ENCODE results near the gene STMN3.
"Not testable (repeated sequence)": the region's sequence is repeated elsewhere in the genome, so short reads cannot be mapped to it uniquely, and the experiment has no call there.

Gene STMN3

GRCh38 chr20:63657260-63657936 lies 4.2 kb upstream of the STMN3 start:
- no peak for DNase-seq (ENCODE audit: low read depth)

GRCh38 chr20:63656451-63656850 lies 3.2 kb upstream of the STMN3 start:
- no peak for DNase-seq (ENCODE audit: low read depth)

- DNase-seq (ENCODE audit: low read depth): no peak
Measured at GRCh38 chr20:63655249-63655648, 2.0 kb upstream of the STMN3 start.

- no peak for DNase-seq (ENCODE audit: low read depth)
Measured at GRCh38 chr20:63653974-63654668, 897 bp upstream of the STMN3 start.

GRCh38 chr20:63652192-63652980 lies 838 bp downstream of the STMN3 start:
- DNase-seq (ENCODE audit: low read depth): no peak

- no peak for DNase-seq (ENCODE audit: low read depth)
Measured at GRCh38 chr20:63651942-63652191, 1.4 kb downstream of the STMN3 start.

GRCh38 chr20:63650486-63650885 lies 2.7 kb downstream of the STMN3 start:
- DNase-seq (ENCODE audit: low read depth): not testable (repeated sequence)

- DNase-seq (ENCODE audit: low read depth): no peak
Measured at GRCh38 chr20:63648895-63649589, 4.2 kb downstream of the STMN3 start.

- no peak for DNase-seq (ENCODE audit: low read depth)
Measured at GRCh38 chr20:63648190-63648589, 5.0 kb downstream of the STMN3 start.

GRCh38 chr20:63645218-63645617 lies 8.0 kb downstream of the STMN3 start:
- no peak for DNase-seq (ENCODE audit: low read depth)

GRCh38 chr20:63643946-63644345 lies 9.3 kb downstream of the STMN3 start:
- no peak for DNase-seq (ENCODE audit: low read depth)

GRCh38 chr20:63643499-63643898 lies 9.7 kb downstream of the STMN3 start:
- no peak for DNase-seq (ENCODE audit: low read depth)

- DNase-seq (ENCODE audit: low read depth): no peak
Measured at GRCh38 chr20:63642527-63643247, 10.5 kb downstream of the STMN3 start.

GRCh38 chr20:63641792-63642523 lies 11.3 kb downstream of the STMN3 start:
- DNase-seq (ENCODE audit: low read depth): peak; percentile 95

- DNase-seq (ENCODE audit: low read depth): no peak
Measured at GRCh38 chr20:63641146-63641791, 12.0 kb downstream of the STMN3 start.

- DNase-seq (ENCODE audit: low read depth): not testable (repeated sequence)
Measured at GRCh38 chr20:63640686-63641085, 12.5 kb downstream of the STMN3 start.

- no peak for DNase-seq (ENCODE audit: low read depth)
Measured at GRCh38 chr20:63640086-63640485, 13.1 kb downstream of the STMN3 start.

GRCh38 chr20:63639093-63639975 lies 13.9 kb downstream of the STMN3 start:
- DNase-seq (ENCODE audit: low read depth): no peak

- DNase-seq (ENCODE audit: low read depth): no peak
Measured at GRCh38 chr20:63636752-63637628, 16.2 kb downstream of the STMN3 start.
